Nephron (organoid): Measurements from ENCODE around the gene TECPR1.

Experiments used
- H3K27ac Mint-ChIP-seq, 3 experiments: 2 replicates each; pipeline ENCODE4 v1.8.0; 2020; ENCODE audit warnings: mixed read lengths in 3 of 3, mild to moderate bottlenecking in 2 of 3, moderate library complexity in 1 of 3
- H3K27me3 Mint-ChIP-seq: 2 replicates; pipeline ENCODE4 v1.8.0; 2021; ENCODE audit warnings: low read depth, mild to moderate bottlenecking, moderate library complexity, mixed read lengths
- H3K36me3 Mint-ChIP-seq: 2 replicates; pipeline ENCODE4 v1.8.0; 2020; ENCODE audit warnings: low read depth, mixed read lengths
- H3K4me1 Mint-ChIP-seq: 2 replicates; pipeline ENCODE4 v1.8.0; 2020; ENCODE audit warnings: mixed read lengths
- H3K4me3 Mint-ChIP-seq, 3 experiments: 2 replicates each; pipeline ENCODE4 v1.8.0; 2020; ENCODE audit warnings: mild to moderate bottlenecking in 3 of 3, mixed read lengths in 3 of 3, moderate library complexity in 2 of 3
- H3K9me3 Mint-ChIP-seq: 2 replicates; pipeline ENCODE4 v1.8.0; 2020; ENCODE audit warnings: mixed read lengths
- TF ChIP-seq, protein P1 (sequence below), 3 experiments: fragments of 200-600 bp; sonication (generic); IDR thresholded peaks; one replicate each; pipeline ENCODE4 v1.5.0; 2021; ENCODE audit warnings: antibody characterized with exemption in 3 of 3; ENCODE audit not compliant: unreplicated experiment in 3 of 3

The TECPR1 gene

DNA sequence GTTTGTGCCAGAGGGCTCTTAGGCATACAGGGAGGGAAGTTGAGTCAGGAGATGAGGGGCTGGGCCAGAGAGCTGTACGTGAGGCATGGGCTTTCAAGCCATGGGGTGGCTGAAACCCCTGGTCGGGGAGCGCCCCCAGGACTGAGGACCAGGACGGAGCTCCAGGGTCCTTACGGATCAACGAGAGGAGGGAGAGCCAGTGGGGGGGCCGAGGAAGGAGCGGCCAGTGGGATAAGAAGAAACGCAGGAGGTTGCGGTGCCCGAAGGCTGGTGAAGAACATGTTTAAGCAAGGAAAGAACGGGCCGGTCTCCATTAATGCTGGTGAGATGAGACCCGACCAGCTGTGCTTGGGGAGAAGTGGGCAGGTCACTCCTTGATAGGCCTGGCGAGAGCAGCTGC lies 84.4 kb downstream of the TECPR1 start:
- TF ChIP-seq, protein P1, sequence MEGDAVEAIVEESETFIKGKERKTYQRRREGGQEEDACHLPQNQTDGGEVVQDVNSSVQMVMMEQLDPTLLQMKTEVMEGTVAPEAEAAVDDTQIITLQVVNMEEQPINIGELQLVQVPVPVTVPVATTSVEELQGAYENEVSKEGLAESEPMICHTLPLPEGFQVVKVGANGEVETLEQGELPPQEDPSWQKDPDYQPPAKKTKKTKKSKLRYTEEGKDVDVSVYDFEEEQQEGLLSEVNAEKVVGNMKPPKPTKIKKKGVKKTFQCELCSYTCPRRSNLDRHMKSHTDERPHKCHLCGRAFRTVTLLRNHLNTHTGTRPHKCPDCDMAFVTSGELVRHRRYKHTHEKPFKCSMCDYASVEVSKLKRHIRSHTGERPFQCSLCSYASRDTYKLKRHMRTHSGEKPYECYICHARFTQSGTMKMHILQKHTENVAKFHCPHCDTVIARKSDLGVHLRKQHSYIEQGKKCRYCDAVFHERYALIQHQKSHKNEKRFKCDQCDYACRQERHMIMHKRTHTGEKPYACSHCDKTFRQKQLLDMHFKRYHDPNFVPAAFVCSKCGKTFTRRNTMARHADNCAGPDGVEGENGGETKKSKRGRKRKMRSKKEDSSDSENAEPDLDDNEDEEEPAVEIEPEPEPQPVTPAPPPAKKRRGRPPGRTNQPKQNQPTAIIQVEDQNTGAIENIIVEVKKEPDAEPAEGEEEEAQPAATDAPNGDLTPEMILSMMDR (IDR thresholded peaks at IDR 0.05; ENCODE audit: unreplicated experiment in 3 of 3): no peak
- Mint-ChIP-seq H3K9me3 (no peaks in the 10 kb centered on the region), H3K4me3 (peak overlapping the region in 1 of 3 experiments; percentile 7), H3K27me3 (no peaks in the 10 kb centered on the region), H3K36me3 (peaks cover 7% of the 10 kb centered on the region), H3K4me1 (no peaks in the 10 kb centered on the region), H3K27ac (no peak overlapping the region)

DNA sequence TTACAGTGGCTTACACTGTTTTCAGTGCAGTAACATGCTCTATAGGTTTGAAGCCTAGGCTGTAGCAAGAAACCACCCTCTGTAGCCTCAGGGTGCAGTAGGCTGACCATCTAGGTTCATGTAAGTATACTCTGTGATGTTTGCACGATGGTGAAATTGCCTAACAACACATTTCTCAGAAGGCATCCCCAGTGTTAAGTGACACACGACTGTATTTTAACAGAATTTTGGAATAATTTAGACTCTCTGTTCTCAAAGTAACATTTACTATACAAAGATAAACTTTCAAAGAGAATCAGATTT lies 85.4 kb downstream of the TECPR1 start:
- Mint-ChIP-seq H3K4me1 (no peaks in the 10 kb centered on the region), H3K4me3 (no peak overlapping the region), H3K27me3 (no peaks in the 10 kb centered on the region), H3K27ac (no peak overlapping the region), H3K36me3 (peaks cover 4% of the 10 kb centered on the region), H3K9me3 (no peaks in the 10 kb centered on the region)
- TF ChIP-seq, protein P1 (IDR thresholded peaks at IDR 0.05; ENCODE audit: unreplicated experiment in 3 of 3): no peak

DNA sequence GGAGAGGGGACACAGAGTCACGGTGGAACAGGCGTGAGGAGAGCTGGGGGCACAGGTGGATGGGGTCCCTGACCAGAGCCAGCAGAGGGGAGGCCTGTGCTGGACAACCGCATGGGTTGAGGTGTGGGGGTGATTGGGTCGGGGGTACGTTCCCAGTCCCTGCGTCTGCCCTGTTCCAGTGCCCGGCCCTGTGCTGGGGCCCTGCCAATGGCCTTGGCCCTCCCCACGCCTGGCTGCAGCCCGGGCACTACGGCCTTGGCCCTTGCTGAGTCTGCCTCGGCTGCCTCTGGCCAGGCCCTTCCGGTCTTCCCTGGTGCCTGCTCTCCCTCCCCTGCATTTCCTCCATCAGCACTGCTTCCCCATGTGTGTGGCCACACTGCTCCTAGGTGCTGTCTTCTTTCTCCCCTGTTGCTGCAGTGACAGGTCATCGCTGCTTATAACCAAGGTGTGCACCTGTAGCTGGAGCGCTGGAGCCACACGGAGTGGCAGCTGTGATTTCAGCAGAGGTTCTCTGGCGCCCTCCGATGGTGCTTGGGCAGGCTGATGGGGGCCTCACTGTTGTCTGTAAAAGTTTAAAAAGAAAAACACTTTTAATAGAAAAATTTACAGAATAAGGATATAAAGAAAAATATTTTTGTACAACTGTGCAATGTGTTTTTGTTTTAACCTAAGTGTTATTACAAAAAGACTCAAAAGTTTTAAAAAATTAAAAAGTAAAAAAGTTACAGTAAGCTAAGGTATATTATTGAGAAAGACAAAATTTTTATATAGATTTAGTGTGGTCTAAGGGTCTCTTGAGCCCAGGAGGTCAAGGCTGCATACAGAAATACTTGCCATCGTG lies 86.0 kb downstream of the TECPR1 start:
- Mint-ChIP-seq H3K4me1 (no peaks in the 10 kb centered on the region), H3K4me3 (no peak overlapping the region), H3K27ac (no peak overlapping the region), H3K36me3 (no peaks in the 10 kb centered on the region), H3K9me3 (no peaks in the 10 kb centered on the region), H3K27me3 (no peaks in the 10 kb centered on the region)
- TF ChIP-seq, protein P1 (IDR thresholded peaks at IDR 0.05; ENCODE audit: unreplicated experiment in 3 of 3): peak; percentile 42 to 64 (median 43)
